Endothelial cell of umbilical vein (primary cell): Measurements from ENCODE around the gene KIF19. TPM values are rescaled to one million over a fixed set of nuclear protein-coding genes. Genes with fewer than 3 reads are reported as not detected.

Experiments used
- BruUV-seq: library from RNA; stranded (reverse); fragments of 400-500 nt; replicated peaks from 2 replicates; lab custom pipeline; 2021; lab: Mats Ljungman, UMichigan
- CTCF ChIA-PET: fragments of 300-600, 350-600 bp; sonication (Branson Sonifier 250); formaldehyde crosslinking; loops from one replicate; lab custom pipeline; 2021; ENCODE audit warnings: antibody characterized with exemption, inconsistent platforms; lab: Charles Lee
- POLR2A ChIA-PET: fragments of 300-600, 350-600 bp; sonication (Branson Sonifier 250); formaldehyde crosslinking; loops from one replicate; lab custom pipeline; 2021; ENCODE audit warnings: antibody characterized with exemption, inconsistent platforms; lab: Charles Lee
- DNase-seq: peaks from one replicate; pipeline ENCODE4 v3.0.0-alpha.2; 2011; ENCODE audit warnings: low read depth, low spot score
- FAIRE-seq: peaks from 2 replicates; lab custom pipeline; 2011; peaks lifted over from hg19 to GRCh38; lab: Jason Lieb, UNC
- H2AFZ ChIP-seq: 2 replicates; pipeline ENCODE4 v1.6.0; 2012; ENCODE audit warnings: low read depth, low read length, control low read depth, inconsistent platforms
- H3K27ac ChIP-seq: 2 replicates; pipeline ENCODE4 v1.5.1; 2011; ENCODE audit warnings: low read depth, mild to moderate bottlenecking, control low read depth, low read length, moderate library complexity; ENCODE audit not compliant: insufficient read depth
- H3K27me3 ChIP-seq, 2 experiments: 2 replicates each; pipeline versions ENCODE4 v1.6.0 to v1.6.1; 2011; ENCODE audit warnings: low read length in 2 of 2, mixed read lengths in 1 of 2; ENCODE audit not compliant: control insufficient read depth in 2 of 2, insufficient read depth in 2 of 2
- H3K36me3 ChIP-seq, 2 experiments: 2 replicates in 1 of 2; 3 replicates in 1 of 2; pipeline ENCODE4 v1.5.1; 2011; ENCODE audit warnings: low read length in 2 of 2, mild to moderate bottlenecking in 1 of 2, moderate library complexity in 1 of 2; ENCODE audit not compliant: control insufficient read depth in 2 of 2, insufficient read depth in 2 of 2; ENCODE audit errors: extremely low read depth in 1 of 2
- H3K4me1 ChIP-seq: 3 replicates; pipeline ENCODE4 v1.5.1; 2011; ENCODE audit warnings: mild to moderate bottlenecking, low read length; ENCODE audit not compliant: control insufficient read depth, insufficient read depth; ENCODE audit errors: extremely low read depth
- H3K4me2 ChIP-seq: 2 replicates; pipeline ENCODE4 v1.6.1; 2011; ENCODE audit warnings: low read length, control low read depth, mixed read lengths; ENCODE audit not compliant: insufficient read depth
- H3K4me3 ChIP-seq, 3 experiments: fragments of 200-600 bp in 1 of 3; sonication (generic), shearing (Covaris generic) in 1 of 3; replicated peaks in 1 of 3; 2 replicates each; pipeline ENCODE4 v1.5.1; 2011 to 2016; ENCODE audit warnings: control low read depth in 3 of 3, low read length in 3 of 3, mild to moderate bottlenecking in 2 of 3, inconsistent platforms in 1 of 3, low read depth in 1 of 3, moderate library complexity in 1 of 3; ENCODE audit not compliant: insufficient read depth in 1 of 3
- H3K79me2 ChIP-seq: 2 replicates; pipeline ENCODE4 v1.6.0; 2012; ENCODE audit warnings: low read length, inconsistent platforms; ENCODE audit not compliant: control insufficient read depth, insufficient read depth
- H3K9ac ChIP-seq: replicated peaks from 2 replicates; pipeline ENCODE3; 2011; ENCODE audit warnings: low read length, control low read depth; ENCODE audit not compliant: insufficient read depth; ENCODE audit errors: extremely low read depth
- H3K9me1 ChIP-seq: replicated peaks from 3 replicates; pipeline ENCODE4 v1.6.0; 2011; ENCODE audit warnings: mild to moderate bottlenecking, low read length; ENCODE audit not compliant: control insufficient read depth, insufficient read depth; ENCODE audit errors: extremely low read depth
- H3K9me3 ChIP-seq: replicated peaks from 2 replicates; pipeline ENCODE4 v1.5.1; 2012; ENCODE audit warnings: low read length, inconsistent platforms; ENCODE audit not compliant: control insufficient read depth, insufficient read depth
- H4K20me1 ChIP-seq: replicated peaks from 2 replicates; pipeline ENCODE3; 2011; ENCODE audit warnings: mild to moderate bottlenecking, low read length; ENCODE audit not compliant: control insufficient read depth, insufficient read depth; ENCODE audit errors: extremely low read depth
- EZH2 ChIP-seq: IDR thresholded peaks from 2 replicates; pipeline ENCODE4 v1.6.1; 2012; ENCODE audit warnings: borderline replicate concordance, low read depth, mild to moderate bottlenecking, moderate library complexity, low read length, inconsistent platforms; ENCODE audit not compliant: severe bottlenecking
- FOS ChIP-seq: IDR thresholded peaks from 2 replicates; pipeline ENCODE4 v1.6.1; 2011; ENCODE audit warnings: mild to moderate bottlenecking, low read length, moderate library complexity, borderline replicate concordance; ENCODE audit not compliant: insufficient read depth
- GATA2 ChIP-seq: IDR thresholded peaks from 2 replicates; pipeline ENCODE4 v1.7.0; 2011; ENCODE audit warnings: low read depth, mild to moderate bottlenecking, moderate library complexity, mixed read lengths, low read length; ENCODE audit not compliant: insufficient read length, insufficient read depth
- JUN ChIP-seq: IDR thresholded peaks from 2 replicates; pipeline ENCODE4 v1.6.1; 2011; ENCODE audit warnings: borderline replicate concordance, low read depth; ENCODE audit not compliant: insufficient read length, insufficient read depth
- MYC ChIP-seq: IDR thresholded peaks from one replicate; pipeline ENCODE4 v1.6.1; 2011; ENCODE audit warnings: mild to moderate bottlenecking, low read depth, low read length
- POLR2A ChIP-seq: IDR thresholded peaks from 2 replicates; pipeline ENCODE4 v1.6.1; 2012; ENCODE audit warnings: low read depth, mild to moderate bottlenecking, control low read depth, low read length
- POLR2AphosphoS5 ChIP-seq: IDR thresholded peaks from 2 replicates; pipeline ENCODE4 v1.6.1; 2012; ENCODE audit warnings: low read depth, mild to moderate bottlenecking, control low read depth, low read length, moderate library complexity; ENCODE audit not compliant: insufficient read depth
- dilution Hi-C: fragments of 300-500 bp; cut with MboI; formaldehyde crosslinking; loops from one replicate; pipeline ENCODE4 v1.15.0; 2019; ENCODE audit warnings: low sequenced_read_pairs; ENCODE audit not compliant: extremely low pct_ligation_motif_present
- intact Hi-C: fragments of 100-400 bp; cut with micrococcal nuclease; formaldehyde crosslinking; loops from one replicate; pipeline ENCODE4 v1.10.0; 2022
- polyA plus RNA-seq, 4 experiments: library from polyadenylated mRNA; depleted of rRNA in 3 of 4; stranded (reverse) in 3 of 4; unstranded in 1 of 4; fragments of >200 nt; gene quantifications; 2 replicates each; pipeline versions ENCODE4 v1.2.1 to v1.2.3, GENCODE V29; 2011 to 2012; ENCODE audit warnings: missing spikeins in 1 of 4
- total RNA-seq: library from RNA; stranded (reverse); gene quantifications from 2 replicates; pipeline ENCODE4 v1.2.3, GENCODE V29; 2021
- TF ChIP-seq, protein P1 (sequence below), 2 donors: IDR thresholded peaks; 1 replicate in 1 of 2; 2 replicates in 1 of 2; pipeline ENCODE4 v1.5.1; 2011; ENCODE audit warnings: low read length in 2 of 2, mild to moderate bottlenecking in 2 of 2, moderate library complexity in 2 of 2, control low read depth in 1 of 2, inconsistent platforms in 1 of 2, low read depth in 1 of 2; ENCODE audit not compliant: insufficient read depth in 1 of 2; ENCODE audit errors: extremely low read depth in 1 of 2
- TF ChIP-seq, protein P2 (sequence below): IDR thresholded peaks from 2 replicates; pipeline ENCODE4 v1.6.1; 2011; ENCODE audit not compliant: insufficient read depth, insufficient read length

Gene KIF19
- total and polyA plus RNA-seq, 2 donors (not counting 3 experiments of a cell fraction or from before 2014, with no cell fraction given), result 0.10 to 0.84 TPM

DNA sequence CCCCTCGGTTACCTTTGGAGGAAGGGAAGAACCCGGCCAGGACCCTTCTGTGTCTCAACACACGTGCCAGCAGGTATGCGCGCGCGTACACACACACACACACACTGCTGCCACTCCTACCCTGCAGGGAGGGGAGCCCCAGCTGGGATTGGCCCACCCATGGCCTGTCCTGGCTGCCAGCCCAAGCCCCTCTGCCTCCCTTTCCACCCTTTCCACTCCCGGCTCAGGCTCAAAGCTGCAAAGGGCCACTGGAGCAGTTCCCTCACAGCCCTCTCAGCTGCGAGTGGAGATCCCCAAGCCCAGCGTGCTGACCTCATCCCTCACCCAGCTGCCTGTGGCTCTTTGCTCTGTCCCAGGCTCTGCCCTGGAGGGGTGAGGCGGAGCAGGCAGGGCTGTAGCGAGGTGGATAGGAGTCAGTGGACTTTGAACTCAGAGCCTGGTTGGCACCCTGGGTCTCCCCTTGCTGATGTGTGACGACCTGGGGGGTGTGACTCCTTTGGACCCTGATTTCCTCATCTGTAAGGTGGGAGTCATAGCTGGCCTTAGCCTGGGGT, 14.5 kb downstream of the KIF19 start:
- H3K27ac ChIP-seq, result no peak overlapping the region
- no peak overlapping the region for H3K4me2 ChIP-seq
- no peak overlapping the region for H3K9ac ChIP-seq
- BruUV-seq, result no TSS peak
- no peaks in the 10 kb centered on the region for H3K27me3 ChIP-seq
- no peak for TF ChIP-seq GATA2
- TF ChIP-seq, protein P1, sequence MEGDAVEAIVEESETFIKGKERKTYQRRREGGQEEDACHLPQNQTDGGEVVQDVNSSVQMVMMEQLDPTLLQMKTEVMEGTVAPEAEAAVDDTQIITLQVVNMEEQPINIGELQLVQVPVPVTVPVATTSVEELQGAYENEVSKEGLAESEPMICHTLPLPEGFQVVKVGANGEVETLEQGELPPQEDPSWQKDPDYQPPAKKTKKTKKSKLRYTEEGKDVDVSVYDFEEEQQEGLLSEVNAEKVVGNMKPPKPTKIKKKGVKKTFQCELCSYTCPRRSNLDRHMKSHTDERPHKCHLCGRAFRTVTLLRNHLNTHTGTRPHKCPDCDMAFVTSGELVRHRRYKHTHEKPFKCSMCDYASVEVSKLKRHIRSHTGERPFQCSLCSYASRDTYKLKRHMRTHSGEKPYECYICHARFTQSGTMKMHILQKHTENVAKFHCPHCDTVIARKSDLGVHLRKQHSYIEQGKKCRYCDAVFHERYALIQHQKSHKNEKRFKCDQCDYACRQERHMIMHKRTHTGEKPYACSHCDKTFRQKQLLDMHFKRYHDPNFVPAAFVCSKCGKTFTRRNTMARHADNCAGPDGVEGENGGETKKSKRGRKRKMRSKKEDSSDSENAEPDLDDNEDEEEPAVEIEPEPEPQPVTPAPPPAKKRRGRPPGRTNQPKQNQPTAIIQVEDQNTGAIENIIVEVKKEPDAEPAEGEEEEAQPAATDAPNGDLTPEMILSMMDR (IDR thresholded peaks at IDR 0.05; ENCODE audit: extremely low read depth in 1 of 2, insufficient read depth in 1 of 2, low read depth in 1 of 2, low read length in 2 of 2), result no peak
- no peak for TF ChIP-seq MYC
- no peak for TF ChIP-seq EZH2
- no peaks in the 10 kb centered on the region for H4K20me1 ChIP-seq
- FAIRE-seq (no peak), DNase-seq (no peak)
- H3K36me3 ChIP-seq, result no peaks in the 10 kb centered on the region
- H3K4me1 ChIP-seq, result peaks cover 9% of the 10 kb centered on the region
- H3K9me1 ChIP-seq, result no peaks in the 10 kb centered on the region
- H3K4me3 ChIP-seq, result no peak overlapping the region
- no peaks in the 10 kb centered on the region for H3K79me2 ChIP-seq
- no peaks in the 10 kb centered on the region for H3K9me3 ChIP-seq
- intact Hi-C loops, result no loop called here
- dilution Hi-C loops, result no loop called here
- no peak overlapping the region for H2AFZ ChIP-seq
- POLR2A ChIA-PET, result no interaction called here
- CTCF ChIA-PET, result no interaction called here

DNA sequence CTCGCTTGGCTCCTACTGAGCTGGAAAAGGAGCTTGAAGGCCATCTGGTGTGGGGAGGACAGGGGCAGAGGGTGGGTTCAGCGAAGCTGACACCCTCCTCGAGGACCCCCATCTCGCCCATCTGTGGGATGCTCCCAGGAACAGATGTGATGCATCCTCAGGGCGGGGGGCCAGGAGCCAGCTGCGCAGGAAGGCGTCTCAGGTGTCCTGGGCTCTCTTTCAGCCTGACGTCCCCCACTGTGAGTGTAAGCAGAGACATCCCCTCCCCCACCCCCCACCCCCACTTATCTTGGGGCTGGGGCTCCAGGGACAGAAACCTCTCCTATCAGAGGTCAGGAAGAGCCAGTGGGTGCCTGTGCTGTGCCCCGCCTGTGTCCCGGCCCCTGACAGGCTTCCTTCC, 16.2 kb downstream of the KIF19 start:
- DNase-seq (no peak), FAIRE-seq (no peak)
- no TSS peak for BruUV-seq
- TF ChIP-seq, protein P2, sequence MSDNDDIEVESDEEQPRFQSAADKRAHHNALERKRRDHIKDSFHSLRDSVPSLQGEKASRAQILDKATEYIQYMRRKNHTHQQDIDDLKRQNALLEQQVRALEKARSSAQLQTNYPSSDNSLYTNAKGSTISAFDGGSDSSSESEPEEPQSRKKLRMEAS, result no peak
- TF ChIP-seq GATA2 (no peak), MYC (no peak), POLR2AphosphoS5 (no peak), EZH2 (no peak), POLR2A (no peak), JUN (no peak), FOS (no peak)
- TF ChIP-seq, protein P1 (IDR thresholded peaks at IDR 0.05; ENCODE audit: extremely low read depth in 1 of 2, insufficient read depth in 1 of 2, low read depth in 1 of 2, low read length in 2 of 2), result no peak
- dilution Hi-C loops (no loop called here), intact Hi-C loops (no loop called here)
- peaks cover 10% of the 10 kb centered on the region for H3K4me1 ChIP-seq
- ChIA-PET CTCF (no interaction called here), POLR2A (no interaction called here)
- H3K9me3 ChIP-seq, result no peaks in the 10 kb centered on the region
- H3K27ac ChIP-seq, result no peak overlapping the region
- no peaks in the 10 kb centered on the region for H3K79me2 ChIP-seq
- H2AFZ ChIP-seq, result no peak overlapping the region
- no peak overlapping the region for H3K4me2 ChIP-seq
- H3K9me1 ChIP-seq, result no peaks in the 10 kb centered on the region
- H4K20me1 ChIP-seq, result no peaks in the 10 kb centered on the region
- no peak overlapping the region for H3K9ac ChIP-seq
- H3K27me3 ChIP-seq, result no peaks in the 10 kb centered on the region
- no peaks in the 10 kb centered on the region for H3K36me3 ChIP-seq
- H3K4me3 ChIP-seq, result no peak overlapping the region
